GM23338 (cell line): ENCODE data around the gene FAM20C. TPM values are rescaled to one million over a fixed set of nuclear protein-coding genes. Genes with fewer than 3 reads are reported as not detected.
A peak's percentile ranks its signal among the peaks of the same experiment; 100 is the strongest.

Experiments
- ATAC-seq: fragments of 200-7000 bp; cut with Tn5 transposase; 3 replicates; pipeline ENCODE4 v1.9.1; 2020
- DNase-seq: peaks from one replicate; pipeline ENCODE4 v3.0.0-alpha.2; 2015; ENCODE audit warnings: low spot score
- H2AFZ ChIP-seq: fragments of 200-600 bp; sonication (generic); 2 replicates; pipeline ENCODE4 v1.8.0; 2016; ENCODE audit warnings: antibody characterized with exemption, mild to moderate bottlenecking, moderate library complexity
- H3F3A ChIP-seq: fragments of 200-600 bp; sonication (generic); replicated peaks from 2 replicates; pipeline ENCODE4 v1.8.0; 2017; ENCODE audit warnings: antibody characterized with exemption, mixed run types, low read depth
- H3K27ac ChIP-seq: fragments of 200-600 bp; sonication (generic); 2 replicates; pipeline ENCODE4 v1.6.1; 2016; ENCODE audit warnings: low read depth
- H3K27me3 ChIP-seq: fragments of 200-600 bp; sonication (generic); 2 replicates; pipeline ENCODE4 v1.8.0; 2016; ENCODE audit warnings: mild to moderate bottlenecking, mixed run types, moderate library complexity; ENCODE audit not compliant: insufficient read depth
- H3K36me3 ChIP-seq: fragments of 200-600 bp; sonication (generic); 2 replicates; pipeline ENCODE4 v1.8.0; 2016; ENCODE audit warnings: mild to moderate bottlenecking; ENCODE audit not compliant: insufficient read depth
- H3K4me1 ChIP-seq: fragments of 200-600 bp; sonication (generic); 2 replicates; pipeline ENCODE4 v1.8.0; 2016; ENCODE audit warnings: mild to moderate bottlenecking, moderate library complexity; ENCODE audit not compliant: insufficient read depth
- H3K4me2 ChIP-seq: fragments of 200-600 bp; sonication (generic); 2 replicates; pipeline ENCODE4 v1.7.1; 2017; ENCODE audit warnings: mixed run types
- H3K4me3 ChIP-seq: fragments of 200-600 bp; sonication (generic); 2 replicates; pipeline ENCODE4 v1.6.1; 2016; ENCODE audit warnings: mixed run types
- H3K79me2 ChIP-seq: fragments of 200-600 bp; sonication (generic); replicated peaks from 2 replicates; pipeline ENCODE4 v1.8.0; 2017; ENCODE audit warnings: mild to moderate bottlenecking; ENCODE audit not compliant: insufficient read depth
- H3K9me2 ChIP-seq: fragments of 200-600 bp; sonication (generic); 2 replicates; pipeline ENCODE4 v1.8.0; 2017; ENCODE audit not compliant: insufficient read depth
- H4K20me1 ChIP-seq: fragments of 200-600 bp; sonication (generic); replicated peaks from 2 replicates; pipeline ENCODE4 v1.8.0; 2017; ENCODE audit warnings: mild to moderate bottlenecking; ENCODE audit not compliant: insufficient read depth
- H3K27ac Mint-ChIP-seq: 2 replicates; pipeline ENCODE4 v1.8.0; 2020; ENCODE audit warnings: inconsistent platforms, mild to moderate bottlenecking, moderate library complexity, mixed read lengths
- H3K27me3 Mint-ChIP-seq: 3 replicates; pipeline ENCODE4 v1.8.0; 2022; ENCODE audit warnings: low read depth, mild to moderate bottlenecking, moderate library complexity, mixed read lengths, inconsistent platforms; ENCODE audit not compliant: insufficient read depth, poor library complexity
- H3K36me3 Mint-ChIP-seq: 3 replicates; pipeline ENCODE4 v1.8.0; 2021; ENCODE audit warnings: low read depth, mild to moderate bottlenecking, inconsistent platforms, moderate library complexity, mixed read lengths
- H3K4me1 Mint-ChIP-seq: 3 replicates; pipeline ENCODE4 v1.8.0; 2020; ENCODE audit warnings: mild to moderate bottlenecking, inconsistent platforms, mixed read lengths
- H3K4me3 Mint-ChIP-seq: 3 replicates; pipeline ENCODE4 v1.8.0; 2021; ENCODE audit warnings: moderate library complexity, mild to moderate bottlenecking, inconsistent platforms, mixed read lengths
- H3K9me3 Mint-ChIP-seq: 3 replicates; pipeline ENCODE4 v1.8.0; 2020; ENCODE audit warnings: moderate library complexity, mild to moderate bottlenecking, inconsistent platforms, mixed read lengths
- CREB1 ChIP-seq: fragments of 250-450 bp; sonication (Bioruptor Pico); IDR thresholded peaks from 2 replicates; pipeline ENCODE4 v1.5.0; 2020; ENCODE audit warnings: low read depth, mild to moderate bottlenecking, moderate library complexity
- CTCF ChIP-seq, 2 experiments: fragments of 200-600 bp in 1 of 2; sonication (generic) in 1 of 2; conservative IDR thresholded peaks; 2 replicates each; pipeline versions ENCODE4 v1.5.1 to v1.6.1; 2016 to 2017; ENCODE audit warnings: antibody characterized with exemption in 2 of 2, low read depth in 2 of 2, mild to moderate bottlenecking in 2 of 2, moderate library complexity in 1 of 2
- ETS1 ChIP-seq: IDR thresholded peaks from 2 replicates; pipeline ENCODE4 v1.6.1; 2016; ENCODE audit warnings: antibody characterized with exemption
- EZH2 ChIP-seq: fragments of 200-600 bp; sonication (generic); IDR thresholded peaks from one replicate; pipeline ENCODE4 v1.8.0; 2017; ENCODE audit warnings: antibody characterized with exemption, mild to moderate bottlenecking, low read depth; ENCODE audit not compliant: unreplicated experiment
- EZH2phosphoT487 ChIP-seq: fragments of 200-600 bp; sonication (generic); IDR thresholded peaks from one replicate; pipeline ENCODE4 v1.8.1; 2018; ENCODE audit warnings: antibody characterized with exemption; ENCODE audit not compliant: unreplicated experiment
- JUNB ChIP-seq: IDR thresholded peaks from one replicate; pipeline ENCODE4 v1.6.1; 2016; ENCODE audit warnings: antibody characterized with exemption; ENCODE audit not compliant: unreplicated experiment
- NANOG ChIP-seq: IDR thresholded peaks from 2 replicates; pipeline ENCODE4 v1.6.1; 2016; ENCODE audit warnings: antibody characterized with exemption, borderline replicate concordance
- POLR2AphosphoS5 ChIP-seq: IDR thresholded peaks from 2 replicates; pipeline ENCODE4 v1.6.1; 2016; ENCODE audit warnings: antibody characterized with exemption, low read depth
- STAT1 ChIP-seq: IDR thresholded peaks from one replicate; pipeline ENCODE4 v1.6.1; 2016; ENCODE audit warnings: antibody characterized with exemption; ENCODE audit not compliant: unreplicated experiment
- ZNF114 ChIP-seq: fragments of 250-450 bp; sonication (Bioruptor Pico); IDR thresholded peaks from 2 replicates; pipeline ENCODE4 v1.5.0; 2020; ENCODE audit warnings: mild to moderate bottlenecking, moderate library complexity
- ZNF331 ChIP-seq: fragments of 250-450 bp; sonication (Bioruptor Pico); IDR thresholded peaks from 2 replicates; pipeline ENCODE4 v1.5.0; 2020; ENCODE audit warnings: low read depth, mild to moderate bottlenecking, moderate library complexity
- polyA plus RNA-seq: library from polyadenylated mRNA; unstranded; fragments of >200 nt; fragmentation: Nextera tagmentation; extraction: Ambion mirVana; gene quantifications from 2 replicates; pipeline ENCODE4 v1.2.1, GENCODE V29; 2016
- total RNA-seq: library from RNA; depleted of rRNA; stranded (reverse); fragments of >200 nt; shearing (Covaris generic); gene quantifications from 2 replicates; pipeline ENCODE4 v1.2.3, GENCODE V29; 2014
- TF ChIP-seq, protein P1 (sequence below): fragments of 250-450 bp; sonication (Bioruptor Pico); IDR thresholded peaks from 2 replicates; pipeline ENCODE4 v1.5.0; 2020; ENCODE audit warnings: mild to moderate bottlenecking, moderate library complexity

Gene FAM20C
- total and polyA plus RNA-seq, 2 experiments from 2014 or later: 7.6 to 24.8 TPM

DNA sequence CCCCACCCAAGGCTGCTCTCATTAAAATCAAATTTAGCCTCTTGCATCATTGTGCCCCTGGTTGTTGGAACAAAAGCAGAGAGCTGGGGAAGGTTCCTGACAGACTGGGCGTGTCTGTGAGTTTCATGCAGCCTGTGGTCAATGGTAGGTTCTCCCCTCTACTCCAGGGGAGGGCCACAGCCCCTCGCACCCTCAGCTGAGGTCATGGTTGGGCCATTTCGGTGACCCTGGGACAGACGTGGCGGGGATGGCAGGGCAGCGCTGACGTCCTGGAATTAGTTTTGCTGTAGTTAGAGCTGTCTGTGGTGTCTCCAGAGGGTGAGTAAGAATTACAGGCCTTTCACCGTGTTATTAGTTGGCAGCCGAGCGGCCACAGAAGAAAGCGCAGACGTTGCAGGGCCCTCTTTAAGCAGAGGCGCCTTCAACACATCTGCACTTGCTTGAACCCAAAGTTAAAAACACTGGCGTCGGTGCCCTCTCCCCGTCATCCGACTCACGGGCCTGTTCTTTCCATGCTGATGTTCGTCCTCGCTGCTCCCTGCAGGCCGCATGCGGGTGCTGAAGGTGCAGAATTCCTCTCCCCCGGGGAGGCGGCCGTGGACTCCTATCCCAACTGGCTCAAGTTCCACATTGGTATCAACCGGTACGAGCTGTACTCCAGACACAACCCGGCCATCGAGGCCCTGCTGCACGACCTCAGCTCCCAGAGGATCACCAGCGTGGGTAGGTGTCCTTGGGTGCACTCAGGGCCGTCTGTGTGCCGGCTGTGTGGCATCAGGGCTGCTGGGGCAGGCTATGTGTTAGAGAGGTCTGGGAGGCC lies 2.8 kb downstream of the FAM20C start:
- peaks cover 26% of the 10 kb centered on the region for H3K27me3 Mint-ChIP-seq
- H4K20me1 ChIP-seq: 0 out of 2 replicates have a peak, but pooled peaks cover 7% of the 10 kb centered on the region
- H3K27ac ChIP-seq: 0 out of 2 replicates have a peak overlapping the region, but pooled peaks have one; percentile 19

GRCh38 chr7:195830-196128 lies 3.4 kb downstream of the FAM20C start:
- H3K27me3 Mint-ChIP-seq: peaks cover 22% of the 10 kb centered on the region
- DNase-seq (no peak), ATAC-seq (no peak)
- H3K36me3 Mint-ChIP-seq: peaks cover 58% of the 10 kb centered on the region
- H2AFZ ChIP-seq: no peak overlapping the region
- H3K27ac ChIP-seq: no peak overlapping the region
- no peak overlapping the region for H3K4me3 ChIP-seq
- no peak overlapping the region for H3K27ac Mint-ChIP-seq
- 0 out of 2 replicates have a peak, but pooled peaks cover 7% of the 10 kb centered on the region for H4K20me1 ChIP-seq
- H3K27me3 ChIP-seq: no peaks in the 10 kb centered on the region
- peak overlapping the region; percentile 87 for H3K4me3 Mint-ChIP-seq
- 0 out of 2 replicates have a peak, but pooled peaks cover 4% of the 10 kb centered on the region for H3F3A ChIP-seq
- peaks cover 11% of the 10 kb centered on the region for H3K4me1 ChIP-seq
- H3K36me3 ChIP-seq: peaks cover 12% of the 10 kb centered on the region; the same call in 1 of the 2 replicates
- no peak overlapping the region for H3K4me2 ChIP-seq
- peaks cover 33% of the 10 kb centered on the region for H3K79me2 ChIP-seq
- H3K9me3 Mint-ChIP-seq: no peaks in the 10 kb centered on the region
- H3K9me2 ChIP-seq: no peaks in the 10 kb centered on the region
- peaks cover 43% of the 10 kb centered on the region for H3K4me1 Mint-ChIP-seq
- TF ChIP-seq, protein P1, sequence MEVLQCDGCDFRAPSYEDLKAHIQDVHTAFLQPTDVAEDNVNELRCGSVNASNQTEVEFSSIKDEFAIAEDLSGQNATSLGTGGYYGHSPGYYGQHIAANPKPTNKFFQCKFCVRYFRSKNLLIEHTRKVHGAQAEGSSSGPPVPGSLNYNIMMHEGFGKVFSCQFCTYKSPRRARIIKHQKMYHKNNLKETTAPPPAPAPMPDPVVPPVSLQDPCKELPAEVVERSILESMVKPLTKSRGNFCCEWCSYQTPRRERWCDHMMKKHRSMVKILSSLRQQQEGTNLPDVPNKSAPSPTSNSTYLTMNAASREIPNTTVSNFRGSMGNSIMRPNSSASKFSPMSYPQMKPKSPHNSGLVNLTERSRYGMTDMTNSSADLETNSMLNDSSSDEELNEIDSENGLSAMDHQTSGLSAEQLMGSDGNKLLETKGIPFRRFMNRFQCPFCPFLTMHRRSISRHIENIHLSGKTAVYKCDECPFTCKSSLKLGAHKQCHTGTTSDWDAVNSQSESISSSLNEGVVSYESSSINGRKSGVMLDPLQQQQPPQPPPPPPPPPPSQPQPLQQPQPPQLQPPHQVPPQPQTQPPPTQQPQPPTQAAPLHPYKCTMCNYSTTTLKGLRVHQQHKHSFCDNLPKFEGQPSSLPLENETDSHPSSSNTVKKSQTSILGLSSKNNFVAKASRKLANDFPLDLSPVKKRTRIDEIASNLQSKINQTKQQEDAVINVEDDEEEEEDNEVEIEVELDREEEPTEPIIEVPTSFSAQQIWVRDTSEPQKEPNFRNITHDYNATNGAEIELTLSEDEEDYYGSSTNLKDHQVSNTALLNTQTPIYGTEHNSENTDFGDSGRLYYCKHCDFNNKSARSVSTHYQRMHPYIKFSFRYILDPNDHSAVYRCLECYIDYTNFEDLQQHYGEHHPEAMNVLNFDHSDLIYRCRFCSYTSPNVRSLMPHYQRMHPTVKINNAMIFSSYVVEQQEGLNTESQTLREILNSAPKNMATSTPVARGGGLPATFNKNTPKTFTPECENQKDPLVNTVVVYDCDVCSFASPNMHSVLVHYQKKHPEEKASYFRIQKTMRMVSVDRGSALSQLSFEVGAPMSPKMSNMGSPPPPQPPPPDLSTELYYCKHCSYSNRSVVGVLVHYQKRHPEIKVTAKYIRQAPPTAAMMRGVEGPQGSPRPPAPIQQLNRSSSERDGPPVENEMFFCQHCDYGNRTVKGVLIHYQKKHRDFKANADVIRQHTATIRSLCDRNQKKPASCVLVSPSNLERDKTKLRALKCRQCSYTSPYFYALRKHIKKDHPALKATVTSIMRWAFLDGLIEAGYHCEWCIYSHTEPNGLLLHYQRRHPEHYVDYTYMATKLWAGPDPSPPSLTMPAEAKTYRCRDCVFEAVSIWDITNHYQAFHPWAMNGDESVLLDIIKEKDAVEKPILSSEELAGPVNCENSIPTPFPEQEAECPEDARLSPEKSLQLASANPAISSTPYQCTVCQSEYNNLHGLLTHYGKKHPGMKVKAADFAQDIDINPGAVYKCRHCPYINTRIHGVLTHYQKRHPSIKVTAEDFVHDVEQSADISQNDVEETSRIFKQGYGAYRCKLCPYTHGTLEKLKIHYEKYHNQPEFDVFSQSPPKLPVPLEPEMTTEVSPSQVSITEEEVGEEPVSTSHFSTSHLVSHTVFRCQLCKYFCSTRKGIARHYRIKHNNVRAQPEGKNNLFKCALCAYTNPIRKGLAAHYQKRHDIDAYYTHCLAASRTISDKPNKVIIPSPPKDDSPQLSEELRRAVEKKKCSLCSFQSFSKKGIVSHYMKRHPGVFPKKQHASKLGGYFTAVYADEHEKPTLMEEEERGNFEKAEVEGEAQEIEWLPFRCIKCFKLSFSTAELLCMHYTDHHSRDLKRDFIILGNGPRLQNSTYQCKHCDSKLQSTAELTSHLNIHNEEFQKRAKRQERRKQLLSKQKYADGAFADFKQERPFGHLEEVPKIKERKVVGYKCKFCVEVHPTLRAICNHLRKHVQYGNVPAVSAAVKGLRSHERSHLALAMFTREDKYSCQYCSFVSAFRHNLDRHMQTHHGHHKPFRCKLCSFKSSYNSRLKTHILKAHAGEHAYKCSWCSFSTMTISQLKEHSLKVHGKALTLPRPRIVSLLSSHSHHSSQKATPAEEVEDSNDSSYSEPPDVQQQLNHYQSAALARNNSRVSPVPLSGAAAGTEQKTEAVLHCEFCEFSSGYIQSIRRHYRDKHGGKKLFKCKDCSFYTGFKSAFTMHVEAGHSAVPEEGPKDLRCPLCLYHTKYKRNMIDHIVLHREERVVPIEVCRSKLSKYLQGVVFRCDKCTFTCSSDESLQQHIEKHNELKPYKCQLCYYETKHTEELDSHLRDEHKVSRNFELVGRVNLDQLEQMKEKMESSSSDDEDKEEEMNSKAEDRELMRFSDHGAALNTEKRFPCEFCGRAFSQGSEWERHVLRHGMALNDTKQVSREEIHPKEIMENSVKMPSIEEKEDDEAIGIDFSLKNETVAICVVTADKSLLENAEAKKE (CRISPR knock-in tag): no peak

More for the DNA sequence above, 2.8 kb downstream of the FAM20C start:
- DNase-seq (no peak), ATAC-seq (no peak)
- Mint-ChIP-seq H3K4me3 (peak overlapping the region; percentile 87), H3K27ac (no peak overlapping the region; the same call in 1 of the 2 replicates), H3K9me3 (no peaks in the 10 kb centered on the region), H3K4me1 (peaks cover 47% of the 10 kb centered on the region), H3K36me3 (peaks cover 53% of the 10 kb centered on the region)
- H3K4me3 ChIP-seq: peak overlapping the region; percentile 84
- peak overlapping the region; percentile 96 for H3K4me2 ChIP-seq
- H3K36me3 ChIP-seq: peaks cover 12% of the 10 kb centered on the region; the same call in 1 of the 2 replicates
- peaks cover 11% of the 10 kb centered on the region for H3K4me1 ChIP-seq
- TF ChIP-seq CTCF (conservative IDR thresholded peaks at IDR 0.05; ENCODE audit: low read depth in 2 of 2) (no peak), ZNF114 (CRISPR knock-in tag) (no peak), EZH2phosphoT487 (no peak), POLR2AphosphoS5 (no peak), EZH2 (no peak), STAT1 (no peak), ZNF331 (CRISPR knock-in tag) (no peak), NANOG (no peak), ETS1 (no peak), JUNB (no peak), CREB1 (CRISPR knock-in tag) (no peak)
- peaks cover 33% of the 10 kb centered on the region for H3K79me2 ChIP-seq
- H3K9me2 ChIP-seq: no peaks in the 10 kb centered on the region
- no peak overlapping the region for H2AFZ ChIP-seq
- H3F3A ChIP-seq: 0 out of 2 replicates have a peak, but pooled peaks cover 4% of the 10 kb centered on the region
- no peaks in the 10 kb centered on the region for H3K27me3 ChIP-seq
